Endodermal cell (in vitro differentiated cells): ENCODE measurements around the gene MTHFSD. TPM values are rescaled to one million over a fixed set of nuclear protein-coding genes. Genes with fewer than 3 reads are reported as not detected.

Experiments
- DNase-seq: peaks from one replicate; pipeline ENCODE4 v3.0.0-alpha.2; 2017
- H3K27ac ChIP-seq: 2 replicates; pipeline ENCODE4 v1.5.1; 2013; ENCODE audit warnings: mild to moderate bottlenecking, low read depth, low read length, moderate library complexity
- H3K27me3 ChIP-seq: 2 replicates; pipeline ENCODE4 v1.6.1; 2013; ENCODE audit warnings: mild to moderate bottlenecking, low read length, moderate library complexity; ENCODE audit not compliant: insufficient read depth, control insufficient read depth, poor library complexity, severe bottlenecking
- H3K36me3 ChIP-seq: 2 replicates; pipeline ENCODE4 v1.7.0; 2013; ENCODE audit warnings: mild to moderate bottlenecking, low read length, moderate library complexity; ENCODE audit not compliant: control insufficient read depth, insufficient read depth
- H3K4me1 ChIP-seq: one replicate; pipeline ENCODE4 v1.7.0; 2013; ENCODE audit warnings: low read length; ENCODE audit not compliant: control insufficient read depth, insufficient read depth
- H3K4me3 ChIP-seq: 2 replicates; pipeline ENCODE4 v1.5.1; 2013; ENCODE audit warnings: mild to moderate bottlenecking, low read length, moderate library complexity
- H3K9ac ChIP-seq: 2 replicates; pipeline ENCODE4 v1.6.1; 2013; ENCODE audit warnings: mild to moderate bottlenecking, low read length, moderate library complexity; ENCODE audit not compliant: poor library complexity, severe bottlenecking; ENCODE audit errors: extremely low read depth
- H3K9me3 ChIP-seq: 2 replicates; pipeline ENCODE4 v1.6.1; 2013; ENCODE audit warnings: mild to moderate bottlenecking, low read length, moderate library complexity; ENCODE audit not compliant: control insufficient read depth
- H3K27ac Mint-ChIP-seq: 2 replicates; pipeline ENCODE4 v1.8.0; 2020; ENCODE audit warnings: mixed read lengths
- H3K27me3 Mint-ChIP-seq: 2 replicates; pipeline ENCODE4 v1.8.0; 2021; ENCODE audit warnings: mild to moderate bottlenecking, mixed read lengths; ENCODE audit not compliant: insufficient read depth
- H3K36me3 Mint-ChIP-seq: 2 replicates; pipeline ENCODE4 v1.8.0; 2020; ENCODE audit warnings: low read depth, mixed read lengths
- H3K4me1 Mint-ChIP-seq: 2 replicates; pipeline ENCODE4 v1.8.0; 2020; ENCODE audit warnings: mixed read lengths
- H3K4me3 Mint-ChIP-seq: 2 replicates; pipeline ENCODE4 v1.8.0; 2020; ENCODE audit warnings: mild to moderate bottlenecking, moderate library complexity, mixed read lengths
- H3K9me3 Mint-ChIP-seq: 2 replicates; pipeline ENCODE4 v1.8.0; 2020; ENCODE audit warnings: mild to moderate bottlenecking, mixed read lengths
- CTCF ChIP-seq: fragments of 200-600 bp; sonication (generic); conservative IDR thresholded peaks from 2 replicates; pipeline ENCODE4 v1.5.0; 2021; ENCODE audit warnings: antibody characterized with exemption, mild to moderate bottlenecking
- WGBS, 2 experiments: methylation state at CpG; one replicate each; pipeline versions ENCODE4 v1.1.5 to v1.1.7; 2013; ENCODE audit warnings: missing lambda C conversion rate in 2 of 2, mixed read lengths in 1 of 2; ENCODE audit not compliant: insufficient coverage in 1 of 2, insufficient read length in 1 of 2; 5-methylcytosine and 5-hydroxymethylcytosine counted together
- total RNA-seq, 2 donors: library from RNA; stranded (reverse); fragmentation: NEBNext Ultra II Directional in 1 of 2; extraction: Animal tissue kit (Norgen Biotek cat#: 25700) in 1 of 2; gene quantifications; 2 replicates in 1 of 2; 3 replicates in 1 of 2; pipeline ENCODE4 v1.2.1, GENCODE V29; 2021

The MTHFSD gene
- total RNA-seq, 2 donors from 2014 or later = 15.0 to 25.8 TPM

GRCh38 chr16:86587487-86587886 is 32.5 kb upstream of the MTHFSD start:
- no peak overlapping the region for H3K27ac Mint-ChIP-seq
- no peak for DNase-seq
- H3K27me3 Mint-ChIP-seq = peaks cover 31% of the 10 kb centered on the region
- 90 to 93% methylated on average over 2 to 3 of the region's 3 CpGs for whole genome bisulfite sequencing, 2 experiments
- no peak overlapping the region for H3K4me3 Mint-ChIP-seq
- H3K9ac ChIP-seq = no peak overlapping the region
- H3K4me1 Mint-ChIP-seq = peaks cover 5% of the 10 kb centered on the region
- H3K4me1 ChIP-seq = no peaks in the 10 kb centered on the region
- H3K9me3 ChIP-seq = no peaks in the 10 kb centered on the region
- no peak overlapping the region for H3K27ac ChIP-seq
- TF ChIP-seq CTCF = no peak
- no peaks in the 10 kb centered on the region for H3K36me3 ChIP-seq
- H3K9me3 Mint-ChIP-seq = no peaks in the 10 kb centered on the region
- peaks cover 76% of the 10 kb centered on the region for H3K27me3 ChIP-seq
- no peaks in the 10 kb centered on the region for H3K36me3 Mint-ChIP-seq
- H3K4me3 ChIP-seq = no peak overlapping the region

- Histone ChIP-seq H3K9ac (no peak overlapping the region), H3K9me3 (no peaks in the 10 kb centered on the region), H3K4me1 (no peaks in the 10 kb centered on the region), H3K36me3 (no peaks in the 10 kb centered on the region), H3K27me3 (peaks cover 77% of the 10 kb centered on the region), H3K4me3 (no peak overlapping the region), H3K27ac (no peak overlapping the region)
- Mint-ChIP-seq H3K9me3 (no peaks in the 10 kb centered on the region), H3K27ac (no peak overlapping the region), H3K4me1 (peaks cover 5% of the 10 kb centered on the region), H3K36me3 (no peaks in the 10 kb centered on the region), H3K4me3 (no peak overlapping the region), H3K27me3 (peaks cover 33% of the 10 kb centered on the region)
- 80 to 81% methylated on average over 8 to 10 of the region's 10 CpGs for WGBS, 2 experiments
- no peak for TF ChIP-seq CTCF
- DNase-seq = no peak
These were observed 31.0 kb upstream of the MTHFSD start for GRCh38 chr16:86585821-86586611.

DNA sequence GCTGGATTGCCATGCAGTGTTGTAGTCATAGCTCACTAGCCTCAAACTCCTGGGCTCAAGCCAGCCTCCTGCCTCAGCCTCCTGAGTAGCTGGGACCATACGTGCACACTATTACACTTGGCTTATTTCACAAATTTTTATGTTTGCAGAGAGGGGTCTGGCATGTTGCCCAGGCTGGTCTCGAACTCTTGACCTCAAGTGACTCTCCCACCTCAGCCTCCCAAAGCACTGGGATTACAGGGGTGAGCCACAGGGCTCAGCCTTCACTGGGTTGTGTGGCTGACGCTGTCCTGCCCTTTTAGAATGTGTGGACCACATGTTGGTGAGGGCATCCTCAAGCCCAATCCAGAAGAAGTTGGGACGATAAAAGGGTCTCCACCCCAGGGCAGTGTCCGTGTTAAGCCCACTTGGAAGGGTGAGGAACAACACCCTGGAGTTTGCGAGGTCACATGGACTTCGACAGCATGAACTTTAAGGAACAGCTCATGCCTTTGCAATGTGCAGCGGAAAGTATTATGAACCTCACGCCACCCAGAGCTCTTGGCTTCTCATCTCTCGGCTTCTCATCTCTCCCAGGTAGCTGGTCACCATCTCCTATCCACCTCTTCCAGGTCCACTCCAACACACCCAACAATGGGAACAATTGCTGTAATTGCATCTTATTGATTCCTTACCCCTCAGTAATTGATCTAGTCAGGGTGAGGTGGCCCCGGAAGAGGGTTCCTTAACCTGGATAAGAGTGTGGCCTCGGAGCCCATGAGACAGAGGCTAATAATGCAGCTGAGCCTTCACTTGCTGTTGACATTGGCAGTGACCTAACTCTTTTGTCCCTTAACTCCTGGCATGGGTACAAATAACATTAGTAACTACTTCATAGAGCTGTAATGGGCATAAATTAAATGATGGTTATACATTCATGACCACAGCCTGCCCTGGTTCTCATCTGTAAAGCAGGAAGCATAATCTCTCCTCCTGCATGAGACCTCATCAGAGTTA is 30.0 kb upstream of the MTHFSD start:
- Histone ChIP-seq H3K27me3 (peaks cover 78% of the 10 kb centered on the region), H3K9me3 (no peaks in the 10 kb centered on the region), H3K27ac (no peak overlapping the region), H3K4me1 (no peaks in the 10 kb centered on the region), H3K9ac (no peak overlapping the region), H3K36me3 (no peaks in the 10 kb centered on the region), H3K4me3 (no peak overlapping the region)
- Mint-ChIP-seq H3K36me3 (no peaks in the 10 kb centered on the region), H3K4me1 (no peaks in the 10 kb centered on the region), H3K4me3 (no peak overlapping the region), H3K27me3 (peaks cover 43% of the 10 kb centered on the region), H3K27ac (no peak overlapping the region), H3K9me3 (no peaks in the 10 kb centered on the region)
- WGBS, 2 experiments = 84 to 89% methylated on average over 10 to 12 of the region's 12 CpGs
- DNase-seq = no peak
- no peak for TF ChIP-seq CTCF
